Stimulated activated naive CD8-positive, alpha-beta T cell treated with anti-CD3 and anti-CD28 coated beads, Interleukin-15, Interleukin-2, amounts not matched to agents 100 U/mL and 50 U/mL, for 24 hours (primary cell): Measurements from ENCODE around the gene ELOF1.
"Not testable (repeated sequence)": the region's sequence is repeated elsewhere in the genome, so short reads cannot be mapped to it uniquely, and the experiment has no call there.

ENCODE experiments used
- ATAC-seq: fragments of 150-1000 bp; cut with Tn5 transposase; one replicate; pipeline ENCODE4 v1.10.0; 2021
- DNase-seq: peaks from one replicate; pipeline ENCODE4 v3.0.0; 2021

ELOF1 gene

DNA sequence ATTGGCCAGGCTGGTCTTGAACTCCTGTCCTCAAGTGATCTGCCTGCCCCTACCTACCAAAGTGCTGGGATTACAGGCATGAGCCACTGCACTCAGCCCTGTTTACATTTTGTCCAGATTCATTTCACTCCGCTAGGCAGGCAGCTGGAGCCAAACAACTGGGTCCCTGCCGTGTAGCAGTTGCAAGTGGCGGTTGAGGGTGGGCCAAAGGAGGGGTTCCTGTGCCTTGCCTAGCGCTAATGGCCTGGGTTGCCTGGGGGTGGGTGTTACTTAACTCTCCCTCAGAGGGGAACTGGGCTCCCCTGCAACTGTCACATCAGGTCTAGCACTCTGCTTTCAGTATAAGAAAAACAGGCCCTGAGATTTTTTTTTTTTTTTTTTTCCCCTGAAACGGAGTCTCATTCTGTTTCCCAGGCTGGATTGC is 11.0 kb upstream of the ELOF1 start:
- ATAC-seq (no peak), DNase-seq (no peak)

DNA sequence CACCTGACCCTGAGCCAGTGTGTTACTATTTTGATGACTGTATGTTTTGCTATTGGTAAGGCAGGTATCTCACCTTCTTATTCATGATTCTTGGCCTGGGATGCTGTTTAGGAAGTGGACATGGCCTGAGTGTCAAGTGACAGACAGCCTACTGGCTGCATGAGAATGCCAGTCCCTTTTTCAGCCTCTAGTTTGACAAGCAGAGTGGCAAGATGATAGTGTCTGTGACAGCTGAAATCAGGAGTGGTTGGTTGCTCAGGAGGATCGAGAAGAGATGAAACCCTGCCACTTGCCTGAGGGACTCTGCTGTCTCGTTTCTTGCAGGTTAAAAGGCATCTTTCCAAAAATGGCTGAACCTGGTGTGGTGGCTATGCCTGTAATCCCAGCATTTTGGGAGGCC is 7.1 kb upstream of the ELOF1 start:
- ATAC-seq, result no peak
- DNase-seq, result no peak

DNA sequence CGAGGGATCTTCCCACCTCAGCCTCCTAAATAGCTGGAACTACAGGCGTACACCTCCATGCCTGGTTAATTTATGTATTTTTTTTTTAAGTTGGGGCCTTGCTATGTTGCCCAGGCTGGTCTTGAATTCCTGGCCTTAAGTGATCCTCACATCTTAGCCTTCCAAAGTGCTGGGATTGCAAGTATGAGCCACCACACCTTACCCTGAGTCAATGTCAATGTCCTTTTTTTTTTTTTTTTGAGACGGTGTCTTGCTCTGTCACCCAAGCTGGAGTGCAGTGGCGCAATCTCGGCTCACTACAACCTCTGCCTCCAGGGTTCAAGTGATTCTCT is 6.6 kb upstream of the ELOF1 start:
- not testable (repeated sequence) for ATAC-seq, DNase-seq

DNA sequence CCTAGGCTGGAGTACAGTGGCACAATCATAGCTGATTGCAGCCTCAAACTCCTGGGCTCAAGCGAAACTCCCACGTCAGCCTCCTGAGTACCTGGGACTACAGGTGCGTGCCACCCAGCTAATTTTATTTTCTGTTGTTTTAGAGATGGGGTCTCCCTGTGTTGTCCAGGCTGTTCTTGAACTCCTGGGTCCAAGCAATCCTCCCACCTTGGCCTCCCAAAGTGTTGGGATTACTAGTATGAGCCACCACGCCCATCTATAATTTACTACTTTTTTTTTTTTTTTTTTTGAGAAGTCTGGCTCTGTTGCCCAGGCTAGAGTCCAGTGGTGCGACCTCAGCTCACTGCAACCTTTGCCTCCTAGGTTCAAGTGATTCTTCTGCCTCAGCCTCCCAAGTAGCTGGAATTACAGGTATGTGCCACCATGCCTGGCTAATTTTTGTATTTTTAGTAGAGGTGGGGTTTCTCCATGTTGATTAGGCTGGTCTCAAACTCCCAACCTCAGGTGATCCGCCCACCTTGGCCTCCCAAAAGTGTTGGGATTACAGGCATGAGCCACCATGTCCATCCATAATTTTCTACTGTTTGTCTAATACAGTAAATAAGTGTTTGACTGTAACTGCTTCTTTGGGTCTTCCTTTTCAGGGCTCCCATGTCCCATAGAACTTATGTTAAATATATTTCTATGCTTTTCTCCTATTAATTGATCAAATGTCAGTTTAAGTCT is 5.2 kb upstream of the ELOF1 start:
- not testable (repeated sequence) for ATAC-seq, DNase-seq

DNA sequence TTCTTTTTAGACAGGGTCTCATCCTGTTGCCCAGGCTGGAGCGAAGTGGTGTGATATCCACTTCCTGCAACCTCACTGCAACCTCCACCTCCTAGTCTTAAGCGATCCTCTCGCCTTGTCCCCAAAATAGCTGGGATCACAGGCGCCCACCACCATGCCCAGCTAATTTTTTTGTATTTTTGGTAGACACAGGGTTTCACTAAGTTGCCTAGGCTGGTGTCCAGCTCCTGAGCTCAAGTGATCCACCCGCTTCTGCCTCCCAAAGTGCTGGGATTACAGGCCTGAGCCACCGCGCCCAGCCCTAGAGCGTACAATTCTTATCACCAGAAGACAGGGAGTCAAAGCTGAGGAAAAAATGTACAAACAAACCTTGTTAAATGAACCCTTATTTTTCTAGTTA is 4.5 kb upstream of the ELOF1 start:
- no peak for DNase-seq
- ATAC-seq, result no peak

DNA sequence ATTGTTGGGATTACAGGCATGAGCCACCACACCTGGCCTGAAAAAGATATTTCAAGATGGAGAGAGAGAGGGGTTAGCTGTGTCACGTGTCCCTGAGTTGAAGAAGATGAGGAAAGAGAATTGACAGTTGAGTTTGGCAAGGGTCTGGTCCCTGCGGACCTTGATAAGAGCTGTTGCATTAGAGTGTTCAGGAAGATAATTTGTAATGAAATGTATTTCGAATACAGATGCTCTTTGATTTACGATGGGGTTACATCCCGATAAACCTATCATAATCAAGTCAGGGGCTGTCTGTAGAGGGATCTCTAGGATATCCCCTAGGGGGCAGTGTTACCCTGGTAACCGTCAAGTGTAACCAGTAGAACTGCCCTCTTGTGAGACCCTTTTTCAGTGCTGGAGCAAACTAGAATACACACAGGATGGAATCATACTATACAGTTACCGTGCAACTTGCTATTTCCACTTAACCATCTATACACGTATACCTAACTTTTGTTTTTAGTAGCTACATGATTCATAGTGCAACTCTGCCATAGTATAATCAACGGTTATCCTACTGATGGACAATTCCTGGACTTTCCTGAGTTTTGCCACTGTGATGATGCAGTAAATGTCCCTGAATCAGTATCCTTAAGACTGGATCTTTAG is 1.5 kb upstream of the ELOF1 start:
- peak; percentile 65 for ATAC-seq
- DNase-seq, result peak; percentile 70

DNA sequence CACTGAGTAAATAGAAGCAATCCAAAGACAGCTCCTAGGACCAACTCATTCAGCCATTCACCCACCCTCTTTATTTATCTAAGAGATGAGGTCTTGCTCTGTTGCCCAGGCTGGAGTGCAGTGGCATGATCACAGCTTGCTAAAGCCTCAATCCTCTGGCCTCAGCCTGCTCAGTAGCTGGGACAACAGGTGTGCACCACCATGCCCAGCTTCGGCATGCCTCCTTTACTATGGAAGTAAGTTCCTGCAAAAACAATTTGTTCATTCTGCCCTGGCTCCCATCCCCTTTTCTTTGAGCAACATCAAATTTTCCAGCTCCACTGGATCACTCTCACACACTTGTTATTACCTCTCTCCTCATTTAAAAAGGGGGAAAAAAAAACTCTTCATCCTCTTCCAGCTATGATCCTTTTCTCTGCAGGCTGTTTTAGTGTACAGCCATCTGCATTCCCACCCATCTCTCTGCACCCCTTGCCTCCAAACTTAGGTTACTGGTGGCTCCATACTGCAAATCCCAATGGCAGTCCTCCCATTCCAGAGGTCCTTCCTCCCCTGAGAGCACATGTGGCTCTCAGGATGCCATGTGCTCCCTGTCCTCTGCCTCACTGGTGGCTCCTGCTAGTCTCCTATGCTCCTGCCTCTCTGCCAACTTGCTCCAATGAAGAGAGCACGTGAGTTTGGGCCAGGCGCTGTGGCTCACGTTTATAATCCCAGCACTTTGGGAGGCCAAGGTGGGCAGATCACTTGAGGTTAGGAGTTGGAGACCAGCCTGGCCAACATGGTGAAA is 2.2 kb downstream of the ELOF1 start:
- ATAC-seq (no peak), DNase-seq (no peak)

DNA sequence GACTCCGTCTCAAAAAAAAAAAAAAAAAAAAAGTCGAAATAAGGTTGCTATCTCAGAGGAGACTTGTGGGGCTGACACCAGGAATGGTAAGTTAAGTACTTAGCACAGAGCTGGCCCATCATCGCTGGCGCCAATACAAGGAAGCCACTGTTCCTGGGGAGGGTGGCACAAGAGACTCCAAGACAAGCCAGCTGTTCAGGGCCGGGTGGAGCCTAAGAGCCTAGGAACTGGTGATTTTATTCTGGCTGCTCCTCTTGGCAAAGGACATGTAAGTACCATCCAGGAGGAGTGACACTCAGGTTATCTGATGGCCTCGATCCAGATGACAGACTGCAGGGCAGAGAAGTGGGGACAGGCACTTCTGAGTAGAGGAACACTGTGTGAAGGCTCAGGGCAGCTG is 3.8 kb downstream of the ELOF1 start:
- DNase-seq (no peak), ATAC-seq (no peak)

DNA sequence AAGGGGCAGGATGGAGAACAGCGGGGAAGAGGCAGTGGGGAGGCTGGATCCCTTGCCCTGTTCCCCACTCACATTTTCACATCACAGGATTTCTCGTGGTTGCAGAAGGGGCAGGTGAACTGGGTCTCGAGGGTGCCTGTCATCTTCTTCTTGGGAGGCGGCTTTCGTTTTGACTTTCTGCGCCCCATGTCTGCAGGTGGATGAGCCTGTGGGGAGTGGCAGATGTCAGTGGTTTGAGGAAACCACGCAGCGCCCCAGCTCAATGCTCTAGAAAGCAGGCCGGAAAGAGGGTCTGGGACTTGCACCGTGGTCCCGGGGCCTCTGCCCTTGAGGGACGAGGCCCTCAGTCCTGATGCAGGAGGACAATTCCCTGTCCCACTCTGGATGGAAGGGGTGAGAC is 4.9 kb downstream of the ELOF1 start:
- ATAC-seq (no peak), DNase-seq (no peak)

DNA sequence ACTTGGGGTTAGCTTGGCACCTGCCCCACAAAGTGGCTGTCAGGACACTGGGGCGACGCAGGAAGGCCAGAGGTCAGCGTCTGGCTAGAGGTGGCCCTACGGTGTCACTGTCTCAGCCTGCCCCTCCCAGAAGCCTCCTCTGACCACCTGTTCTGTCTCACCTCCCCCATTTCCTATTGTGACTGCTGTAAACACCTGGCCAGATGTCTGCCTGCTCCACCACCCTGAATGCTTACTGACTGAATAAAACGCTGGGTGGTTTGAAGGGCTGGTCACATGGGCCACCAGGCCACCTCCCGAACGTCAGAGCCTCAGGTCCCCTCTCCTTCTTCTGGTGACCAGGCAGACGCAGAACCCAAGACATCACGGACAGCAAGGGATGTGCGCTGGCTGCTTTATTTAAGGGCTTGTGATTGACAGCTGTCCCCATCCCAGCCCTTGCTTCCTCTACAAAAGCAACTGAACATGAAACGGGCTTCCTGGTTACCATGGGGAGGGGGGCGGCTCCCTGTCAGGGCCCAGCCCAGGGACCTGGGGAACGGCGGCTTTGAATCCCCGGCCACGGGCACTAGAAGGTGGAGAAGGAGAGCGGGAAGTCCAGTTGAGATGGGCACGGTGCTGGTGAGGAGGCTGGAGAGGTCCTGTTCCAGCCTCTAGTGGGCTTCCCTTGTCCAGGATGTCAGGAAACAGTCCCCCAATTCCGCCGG is 6.2 kb downstream of the ELOF1 start:
- DNase-seq (no peak), ATAC-seq (no peak)

DNA sequence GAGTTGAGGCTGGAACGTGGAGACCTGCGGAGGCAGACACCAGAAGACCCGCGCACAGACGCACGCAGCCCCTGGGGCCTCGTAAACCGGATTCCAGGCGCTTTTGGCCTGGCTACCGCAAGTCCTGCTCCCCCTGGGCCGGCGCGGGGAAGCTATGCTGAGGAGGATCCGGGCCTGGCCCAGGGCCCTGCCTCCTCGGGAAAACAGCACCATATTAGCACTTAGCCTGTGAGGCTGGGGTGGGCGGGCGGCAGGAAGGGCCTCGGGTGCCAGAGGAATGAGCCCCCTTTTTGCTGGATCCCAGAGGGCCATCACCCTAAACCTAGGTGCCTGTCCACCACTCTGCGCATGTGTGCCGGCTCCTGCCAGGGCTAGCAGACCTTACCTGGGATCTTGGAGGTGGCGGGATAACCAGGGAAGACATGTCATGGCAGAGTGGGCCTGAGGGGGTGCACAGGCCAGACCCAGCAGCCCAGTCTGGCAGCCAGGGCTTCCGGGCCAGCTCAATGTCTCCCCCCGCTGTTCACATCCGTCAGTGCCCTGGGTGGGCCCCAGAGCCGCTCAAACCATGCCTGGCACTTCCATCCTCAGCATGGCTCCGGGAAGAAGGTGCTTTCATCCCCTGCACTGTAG is 7.3 kb downstream of the ELOF1 start:
- no peak for ATAC-seq
- DNase-seq, result no peak

DNA sequence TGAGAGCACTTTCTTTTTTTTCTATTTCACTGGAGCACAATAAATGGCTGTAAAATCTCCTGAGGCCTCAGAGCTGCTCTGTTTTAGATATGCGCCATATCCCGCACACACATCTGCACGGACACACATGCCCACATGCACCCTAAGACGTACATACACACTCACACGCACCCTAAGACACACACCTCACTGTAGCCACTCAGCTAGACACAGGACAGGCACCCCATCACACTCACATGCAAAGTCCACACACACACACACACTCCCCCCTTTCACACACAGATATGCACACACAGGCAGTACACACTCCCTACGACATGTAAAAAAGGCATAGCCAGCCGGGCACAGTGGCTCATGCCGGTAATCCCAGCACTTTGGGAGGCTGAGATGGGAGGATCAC is 8.8 kb downstream of the ELOF1 start:
- no peak for DNase-seq
- ATAC-seq, result no peak

DNA sequence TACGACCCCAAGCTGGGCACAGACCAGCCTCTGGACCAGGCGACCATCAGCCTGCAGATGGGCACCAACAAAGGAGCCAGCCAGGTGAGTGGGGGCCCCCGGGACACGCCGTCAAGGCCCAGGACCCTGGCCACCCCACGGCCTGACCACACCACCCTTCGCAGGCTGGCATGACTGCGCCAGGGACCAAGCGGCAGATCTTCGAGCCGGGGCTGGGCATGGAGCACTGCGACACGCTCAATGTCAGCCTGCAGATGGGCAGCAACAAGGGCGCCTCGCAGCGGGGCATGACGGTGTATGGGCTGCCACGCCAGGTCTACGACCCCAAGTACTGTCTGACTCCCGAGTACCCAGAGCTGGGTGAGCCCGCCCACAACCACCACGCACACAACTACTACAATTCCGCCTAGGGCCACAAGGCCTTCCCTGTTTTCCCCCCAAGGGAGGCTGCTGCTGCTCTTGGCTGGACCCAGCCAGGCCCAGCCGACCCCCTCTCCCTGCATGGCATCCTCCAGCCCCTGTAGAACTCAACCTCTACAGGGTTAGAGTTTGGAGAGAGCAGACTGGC is 9.6 kb downstream of the ELOF1 start:
- ATAC-seq (no peak), DNase-seq (no peak)

DNA sequence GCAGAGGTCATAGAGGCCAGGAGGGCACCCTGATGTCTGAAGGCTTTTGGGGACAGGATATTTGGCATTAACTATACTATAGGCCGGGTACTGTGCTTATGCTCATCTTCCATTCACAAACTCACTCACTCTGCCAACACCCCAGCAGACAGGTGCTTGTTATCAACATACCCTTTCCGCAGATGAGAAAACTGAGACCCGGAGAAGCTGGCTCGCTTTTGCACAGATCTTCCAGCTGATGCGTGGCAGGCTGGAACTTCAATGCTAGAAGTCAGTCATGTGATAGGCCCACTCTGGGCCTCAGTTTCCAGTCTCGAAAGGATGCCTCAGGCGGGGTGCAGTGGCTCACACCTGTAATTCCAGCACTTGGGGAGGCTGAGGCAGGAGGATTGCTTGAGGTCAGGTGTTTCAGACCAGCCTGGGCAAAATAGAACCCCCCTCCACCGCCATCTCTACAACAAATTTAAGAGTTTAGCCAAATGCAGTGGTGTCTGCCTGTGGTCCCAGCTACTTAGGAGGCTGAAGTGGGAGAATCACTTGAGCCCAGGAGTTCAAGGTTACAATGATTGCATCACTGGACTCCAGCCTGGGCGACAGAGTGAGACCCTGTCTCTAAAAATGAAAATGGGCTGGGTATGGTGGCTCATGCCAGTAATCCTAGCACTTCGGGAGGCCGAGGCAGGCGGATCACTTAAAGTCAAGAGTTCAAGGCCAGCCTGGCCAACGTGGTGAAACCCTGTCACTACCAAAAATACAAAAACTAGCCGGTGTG is 10.9 kb downstream of the ELOF1 start:
- no peak for ATAC-seq
- DNase-seq, result no peak

DNA sequence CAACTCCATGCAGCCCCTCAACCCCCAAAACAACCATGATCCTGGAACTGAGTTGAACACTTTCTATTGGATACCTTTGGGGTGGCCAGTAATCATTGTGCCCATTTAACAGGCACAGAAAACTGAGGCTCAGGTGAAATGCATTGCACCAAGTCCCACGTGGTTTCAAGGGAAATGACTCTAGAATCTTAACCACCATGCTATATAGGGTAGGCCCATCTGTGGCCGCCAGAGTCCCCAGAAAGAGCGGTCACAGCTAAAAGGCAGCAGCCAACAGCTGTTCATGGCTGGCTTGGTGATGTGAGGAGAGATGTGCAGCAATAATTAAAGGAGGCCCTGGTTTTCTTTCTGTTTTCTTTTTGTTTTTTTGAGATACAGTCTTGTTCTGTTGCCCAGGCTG is 17.8 kb downstream of the ELOF1 start:
- DNase-seq, result no peak
- ATAC-seq, result no peak

DNA sequence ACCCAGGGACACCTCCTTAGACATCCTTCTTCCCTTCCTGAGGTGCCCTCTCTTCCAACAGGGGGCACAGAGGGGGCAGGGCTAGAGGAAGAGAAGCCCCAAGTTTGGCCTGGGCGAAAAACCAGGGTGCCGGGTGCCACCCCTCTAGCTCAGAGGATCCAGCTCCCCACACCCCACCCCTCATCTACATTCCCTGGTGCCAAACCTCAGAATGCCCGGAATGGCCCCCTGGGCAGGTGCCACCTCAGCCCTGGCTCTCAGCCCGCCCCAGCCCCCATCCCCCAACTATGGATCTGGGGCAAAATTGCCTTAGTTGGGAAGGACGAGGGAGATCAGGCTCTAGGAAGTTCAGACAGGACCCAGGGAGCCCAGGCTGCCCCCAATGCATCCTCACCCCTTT is 18.4 kb downstream of the ELOF1 start:
- ATAC-seq, result no peak
- DNase-seq, result no peak

DNA sequence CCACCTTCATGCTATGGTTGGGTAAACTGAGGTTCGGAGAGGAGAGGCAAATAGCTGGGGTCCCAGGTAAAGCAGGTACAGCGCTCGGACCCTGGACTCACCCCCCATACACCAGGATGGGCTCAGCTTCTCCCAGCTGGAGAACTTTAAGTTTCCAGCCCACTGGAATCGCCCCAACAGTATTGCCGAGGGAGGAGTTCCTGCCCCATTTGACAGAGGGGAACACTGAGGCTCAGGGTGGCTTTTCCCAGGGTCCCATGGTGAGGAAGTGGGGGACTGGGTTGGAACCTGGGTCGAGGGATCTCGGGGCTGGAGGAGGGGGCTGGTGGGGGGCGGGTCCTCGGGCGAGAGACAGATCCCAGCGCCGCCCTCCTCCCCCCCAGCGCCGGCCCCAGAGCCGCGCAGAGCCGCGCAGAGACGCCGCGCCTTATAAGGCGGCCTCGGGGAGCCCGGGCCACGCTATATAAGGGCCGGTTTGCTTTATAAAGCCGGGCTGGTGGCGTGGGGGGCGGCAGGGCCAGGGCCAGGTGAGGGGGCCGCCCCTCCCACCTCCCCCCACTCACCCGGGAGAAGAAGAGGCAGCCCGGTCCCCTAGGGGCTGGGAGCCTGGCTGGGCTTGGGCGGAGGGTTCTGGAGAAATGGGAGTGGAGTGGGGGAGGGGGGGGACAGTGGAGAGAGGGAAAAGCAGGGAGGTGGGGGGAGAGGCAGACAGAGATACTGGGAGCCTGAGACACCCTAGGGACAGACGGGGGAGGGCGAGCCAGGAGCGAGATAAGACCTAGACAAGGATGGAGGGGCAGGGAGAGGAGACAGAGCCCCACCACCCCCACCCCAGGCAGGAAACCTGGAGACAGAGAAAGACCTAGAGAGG is 19.3 kb downstream of the ELOF1 start:
- no peak for ATAC-seq
- DNase-seq, result no peak

DNA sequence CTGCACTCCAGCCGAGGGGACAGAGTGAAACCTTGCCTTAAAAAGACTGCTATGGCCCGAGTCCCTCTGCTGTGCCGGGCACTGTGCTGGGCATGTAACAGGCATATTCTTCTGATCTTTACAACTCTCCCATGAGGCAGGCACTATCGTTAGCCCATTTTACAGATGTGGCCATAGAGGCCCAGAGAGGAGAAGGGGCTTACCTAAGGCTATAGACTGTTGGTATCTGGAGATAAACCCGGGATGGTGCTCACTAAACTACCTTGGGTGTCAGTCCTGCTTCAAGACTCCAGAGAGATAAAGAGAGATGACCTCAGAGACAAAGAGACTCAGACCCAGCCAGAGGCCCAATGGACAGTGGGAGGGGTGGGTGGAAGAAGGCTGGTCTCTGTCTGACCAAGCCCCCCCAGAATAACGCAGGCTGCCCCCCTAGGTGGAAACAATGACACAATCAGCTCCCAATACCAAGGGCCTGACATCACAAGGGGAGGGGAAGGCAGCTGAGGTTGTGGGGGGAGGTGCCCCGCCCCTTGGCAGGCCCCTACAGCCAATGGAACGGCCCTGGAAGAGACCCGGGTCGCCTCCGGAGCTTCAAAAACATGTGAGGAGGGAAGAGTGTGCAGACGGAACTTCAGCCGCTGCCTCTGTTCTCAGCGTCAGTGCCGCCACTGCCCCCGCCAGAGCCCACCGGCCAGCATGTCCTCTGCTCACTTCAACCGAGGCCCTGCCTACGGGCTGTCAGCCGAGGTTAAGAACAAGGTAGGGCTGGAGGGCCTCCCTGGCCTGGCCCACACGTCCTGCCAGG is 20.6 kb downstream of the ELOF1 start, which contains the start of gene CNN1:
CNN1 (plus strand) TSS at position 620 of the 805 bp plus-strand sequence; CDS start at position 697, 77 bp downstream.
- ATAC-seq (no peak), DNase-seq (no peak)
